Epithelial cell of prostate (primary cell): ENCODE measurements around the gene P2RX1.

ENCODE experiments used
- DNase-seq: peaks from one replicate; pipeline ENCODE4 v3.0.0-alpha.2; 2011; ENCODE audit warnings: low read depth, low spot score
- H3K27ac ChIP-seq: fragments of 450-650 bp; 2 replicates; pipeline ENCODE4 v1.5.1; 2017; ENCODE audit warnings: mild to moderate bottlenecking

The P2RX1 gene

GRCh38 chr17:3915995-3916696, at the start of gene P2RX1:
TSS of gene P2RX1 (minus strand) at chr17:3916465. CDS start at chr17:3916225, 240 bp downstream.
- no peak for DNase-seq
- H3K27ac ChIP-seq, result no peak within 1 kb of the TSS

DNA sequence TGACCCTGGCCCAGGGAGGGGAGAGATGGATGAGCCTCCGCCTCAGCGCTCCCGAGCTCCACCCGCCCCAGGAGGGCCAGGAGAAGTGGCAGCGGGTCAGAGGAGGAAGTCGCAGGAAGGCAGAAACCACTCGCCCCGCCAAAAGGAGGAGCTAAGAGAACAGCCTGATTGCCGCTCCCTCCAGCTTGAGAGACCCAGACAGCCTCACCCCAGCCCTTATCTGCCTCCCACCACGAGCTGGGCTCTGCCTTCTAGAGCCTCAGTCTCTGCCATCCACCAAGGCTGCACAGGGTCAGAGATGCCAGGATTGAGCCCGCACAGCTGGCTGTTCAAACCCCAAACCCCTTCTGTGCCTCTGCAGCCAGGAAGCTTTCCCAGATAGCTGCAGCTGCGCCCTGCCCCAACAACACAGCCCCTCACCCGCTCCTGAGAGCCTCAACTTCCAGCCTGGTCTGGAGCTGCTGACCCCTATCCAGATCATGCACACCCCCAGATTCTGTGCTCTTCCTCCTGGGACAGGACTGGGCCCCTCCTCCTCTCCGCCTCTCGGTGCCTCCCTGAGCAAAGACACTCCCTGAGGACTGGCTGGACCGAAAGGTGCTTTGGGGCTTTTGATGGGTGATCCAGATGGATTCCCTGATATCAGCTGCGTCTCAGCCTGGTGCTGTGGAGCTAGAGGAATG, 49.0 kb upstream of the P2RX1 start:
- H3K27ac ChIP-seq, result no peak overlapping the region
- DNase-seq, result no peak

- no peak within 1 kb of the TSS for H3K27ac ChIP-seq
- DNase-seq, result no peak
Observed at GRCh38 chr17:3964203-3965117, 48.2 kb upstream of the P2RX1 start, which contains the start of gene ATP2A3. TSS of gene ATP2A3 (minus strand) at chr17:3964437. CDS start at chr17:3964291, 146 bp downstream.

DNA sequence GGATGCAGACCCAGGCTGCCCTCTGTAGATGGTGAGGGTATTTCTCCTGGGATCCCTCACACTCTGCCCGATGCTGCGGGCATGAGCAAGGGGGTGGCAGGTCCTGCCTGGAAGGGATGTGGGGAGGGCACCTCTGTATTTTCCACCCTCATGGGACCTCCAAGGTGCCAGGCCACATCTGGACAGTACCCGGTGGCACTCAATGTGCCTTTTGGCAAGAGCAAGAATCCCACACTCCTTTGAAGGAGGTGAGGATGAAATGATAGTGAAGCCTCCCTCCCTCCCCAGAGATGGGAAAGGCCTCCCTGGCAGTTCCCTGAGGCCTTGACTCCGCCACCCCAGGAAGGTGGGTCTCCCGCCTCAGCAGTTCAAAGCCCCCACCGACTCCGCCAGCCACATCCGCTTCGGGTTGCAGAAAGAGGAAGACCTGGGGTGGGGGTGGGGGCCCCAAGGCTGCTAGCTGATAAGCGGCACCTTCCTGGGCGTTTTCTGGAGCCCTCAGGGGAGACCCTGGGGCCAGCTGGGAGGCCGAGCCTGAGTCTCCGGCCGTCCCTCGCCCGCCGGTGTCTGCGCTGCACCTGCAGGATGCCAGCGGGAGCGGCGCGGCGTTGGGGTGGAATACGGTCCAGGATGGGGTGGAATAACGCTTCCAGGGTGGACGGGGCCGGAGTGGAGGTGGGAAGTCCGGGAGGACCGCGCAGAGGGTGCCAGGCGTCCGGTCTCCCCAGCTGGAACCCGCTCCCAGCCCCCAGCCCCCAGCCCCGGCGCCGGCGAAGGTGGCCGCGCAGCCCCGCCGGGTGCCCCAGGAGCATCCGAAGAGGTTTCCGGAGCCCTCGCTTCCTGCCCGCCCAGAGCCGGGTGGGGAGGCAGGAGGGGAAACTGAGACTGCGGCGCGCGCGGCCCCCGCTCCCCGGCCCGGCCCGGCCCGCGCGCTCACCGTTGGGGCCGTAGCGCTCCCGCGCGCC, 47.3 kb upstream of the P2RX1 start:
- no peak overlapping the region for H3K27ac ChIP-seq
- no peak for DNase-seq

DNA sequence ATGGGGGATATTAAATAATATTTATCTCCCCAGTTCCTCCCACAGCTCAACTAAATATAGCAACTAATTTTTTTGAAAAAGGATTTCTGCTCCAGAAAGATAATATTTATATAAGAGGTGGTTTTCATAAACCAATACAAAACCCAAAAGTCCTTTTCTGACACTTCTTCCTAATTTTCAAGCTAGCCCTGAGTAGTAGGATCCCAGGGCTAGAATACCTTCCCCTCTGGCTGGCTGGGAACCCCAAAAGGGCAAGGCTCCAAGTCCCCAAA, 46.6 kb upstream of the P2RX1 start:
- H3K27ac ChIP-seq, result no peak overlapping the region
- DNase-seq, result no peak

DNA sequence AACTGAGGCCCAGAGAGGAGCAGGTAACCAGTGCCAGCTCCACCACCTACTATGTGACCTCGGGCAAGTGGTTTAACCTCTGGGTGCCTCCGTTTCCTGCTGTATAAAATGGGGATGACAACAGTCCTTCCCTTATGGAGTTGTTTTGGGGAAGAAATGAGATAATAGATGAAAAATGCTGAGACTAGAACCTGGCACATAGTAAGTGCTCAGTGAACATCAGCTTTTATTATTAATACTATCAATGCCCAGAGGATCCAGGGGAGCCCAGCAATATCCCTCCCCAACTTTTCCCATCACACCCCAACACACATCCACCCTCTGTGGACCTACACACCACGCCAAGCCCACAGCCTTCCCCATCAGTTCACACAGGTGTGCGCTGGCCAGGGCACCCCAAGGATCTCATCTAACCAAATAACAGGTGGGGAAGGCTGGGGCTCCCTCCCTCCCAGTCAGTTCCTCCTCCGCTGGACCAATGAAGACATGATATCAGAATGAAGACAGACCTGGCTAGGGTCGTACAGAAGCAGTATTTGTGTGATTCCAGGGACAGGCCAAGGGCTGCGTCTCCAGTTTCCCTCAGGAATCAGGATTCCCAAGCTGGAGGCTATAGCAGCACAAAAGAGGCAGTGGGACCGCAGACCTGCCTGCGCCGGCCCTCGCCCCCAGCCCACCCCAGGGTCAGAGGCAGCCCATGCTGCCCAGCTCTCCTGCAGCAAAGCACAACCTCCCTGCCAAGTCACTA, 46.1 kb upstream of the P2RX1 start:
- H3K27ac ChIP-seq, result no peak overlapping the region

GRCh38 chr17:3961564-3962047, 45.3 kb upstream of the P2RX1 start:
- H3K27ac ChIP-seq, result no peak overlapping the region
- DNase-seq, result no peak

More for the DNA sequence above, 46.1 kb upstream of the P2RX1 start:
- no peak for DNase-seq

DNA sequence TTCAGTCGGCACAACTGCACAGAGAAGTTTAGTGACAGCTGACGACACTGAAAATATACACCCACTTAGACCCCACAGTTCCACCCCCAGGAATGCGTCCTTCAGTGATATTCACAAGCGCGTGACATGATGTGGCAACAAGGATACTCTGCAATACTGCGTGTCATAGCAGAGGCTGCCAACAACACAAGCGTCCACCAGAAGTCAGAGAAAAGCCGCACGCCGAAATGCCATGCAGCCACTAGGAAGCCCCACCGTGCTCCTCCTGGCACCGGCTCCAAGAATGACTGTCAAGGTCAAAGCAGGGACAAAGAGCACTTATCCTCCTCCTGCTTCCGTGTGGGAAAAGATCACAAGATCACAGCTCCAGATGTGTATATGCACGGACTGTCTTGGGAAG, 44.5 kb upstream of the P2RX1 start:
- no peak overlapping the region for H3K27ac ChIP-seq
- DNase-seq, result no peak

GRCh38 chr17:3959921-3960601, 43.8 kb upstream of the P2RX1 start:
- DNase-seq, result no peak
- H3K27ac ChIP-seq, result no peak overlapping the region

DNA sequence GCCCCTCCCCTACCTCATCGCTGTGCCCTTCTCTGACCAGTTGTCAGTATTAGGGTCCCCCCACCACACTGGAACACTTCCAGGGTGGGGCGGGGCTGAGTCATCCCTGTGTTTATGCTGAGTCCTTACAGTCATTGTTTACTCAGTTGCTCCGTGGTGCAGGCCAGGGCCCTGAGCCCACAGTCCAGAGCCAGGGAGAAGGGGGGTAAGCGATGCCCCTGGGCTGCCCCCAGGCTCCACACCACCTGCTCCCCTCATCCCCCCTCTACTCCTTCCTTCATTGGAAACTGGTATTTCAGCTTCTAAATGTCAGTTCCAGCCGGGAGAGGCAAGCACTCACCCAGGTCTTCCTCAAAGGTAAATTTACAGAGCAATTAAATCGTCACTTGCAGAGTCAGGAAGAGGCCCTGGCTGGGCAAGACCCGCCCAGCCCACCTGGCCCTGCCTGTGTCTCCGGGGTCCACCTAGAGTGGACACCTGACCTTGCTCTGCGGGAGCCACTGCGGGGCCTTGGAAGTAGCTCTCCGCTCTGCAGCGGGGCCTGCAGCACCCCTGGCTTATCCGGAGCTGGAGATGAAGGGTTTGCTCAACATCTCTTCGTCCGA, 43.1 kb upstream of the P2RX1 start:
- no peak for DNase-seq

DNA sequence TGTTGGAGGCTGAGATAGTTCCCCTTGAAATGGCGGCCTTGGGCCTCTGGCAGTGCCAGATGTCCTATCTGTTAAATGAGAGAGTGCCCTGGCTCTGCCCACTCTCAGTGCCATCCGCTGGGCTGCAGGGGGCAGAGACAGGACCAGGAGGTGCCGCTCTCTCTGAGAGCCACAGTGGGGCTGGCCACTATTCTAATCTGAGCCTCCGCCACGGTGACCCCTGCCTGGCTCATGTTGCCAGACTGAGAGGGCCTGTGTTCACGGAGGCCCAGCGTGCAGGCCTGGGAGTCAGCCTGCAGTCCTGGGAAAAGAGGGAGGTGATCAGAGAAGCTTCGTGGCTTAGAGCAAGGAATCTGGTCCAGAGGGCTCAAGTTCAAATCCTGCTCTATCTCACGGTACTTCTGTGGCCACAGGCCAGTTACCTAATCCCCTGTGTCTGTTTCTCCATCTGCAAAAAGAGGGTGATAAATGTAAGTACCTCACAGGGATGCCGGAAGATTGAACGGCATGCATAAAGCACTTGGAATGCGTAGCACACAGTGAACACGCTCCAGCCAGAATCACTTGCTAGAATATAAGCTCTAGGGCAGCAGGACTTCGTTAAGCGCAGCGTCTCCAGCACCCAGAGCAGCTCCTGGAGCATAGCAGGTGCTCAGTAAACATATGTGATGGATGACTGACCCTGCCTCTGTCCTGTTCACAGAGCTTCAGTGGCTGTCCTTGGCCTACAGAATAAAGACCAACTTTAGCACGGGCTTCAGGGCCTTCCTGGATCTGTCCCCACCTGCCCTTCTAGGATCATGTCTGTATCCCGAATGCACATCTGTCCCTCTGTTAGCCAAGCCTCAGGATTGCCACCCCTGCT, 41.7 kb upstream of the P2RX1 start:
- DNase-seq, result no peak
- no peak overlapping the region for H3K27ac ChIP-seq

More for the DNA sequence above, 43.1 kb upstream of the P2RX1 start:
- no peak overlapping the region for H3K27ac ChIP-seq

DNA sequence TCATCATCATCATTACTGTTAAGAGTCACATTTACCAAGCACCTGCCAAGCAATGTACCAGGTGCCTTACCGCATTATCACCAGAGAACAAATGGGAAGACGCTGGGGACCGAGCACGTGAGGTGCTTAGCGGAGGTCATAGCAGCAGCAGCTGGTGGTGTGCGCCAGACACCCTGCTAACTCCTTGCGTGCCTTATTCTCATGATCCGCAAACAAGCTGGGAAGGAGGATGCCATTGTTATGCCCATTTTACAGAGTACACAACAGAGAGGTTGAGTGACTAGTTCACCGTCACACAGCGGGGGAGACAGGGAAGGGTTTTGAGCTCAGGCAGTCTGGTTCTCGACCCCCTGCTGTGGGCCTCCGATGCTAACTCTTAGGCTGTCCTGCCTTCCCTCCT, 40.7 kb upstream of the P2RX1 start:
- DNase-seq, result no peak
- H3K27ac ChIP-seq, result no peak overlapping the region

DNA sequence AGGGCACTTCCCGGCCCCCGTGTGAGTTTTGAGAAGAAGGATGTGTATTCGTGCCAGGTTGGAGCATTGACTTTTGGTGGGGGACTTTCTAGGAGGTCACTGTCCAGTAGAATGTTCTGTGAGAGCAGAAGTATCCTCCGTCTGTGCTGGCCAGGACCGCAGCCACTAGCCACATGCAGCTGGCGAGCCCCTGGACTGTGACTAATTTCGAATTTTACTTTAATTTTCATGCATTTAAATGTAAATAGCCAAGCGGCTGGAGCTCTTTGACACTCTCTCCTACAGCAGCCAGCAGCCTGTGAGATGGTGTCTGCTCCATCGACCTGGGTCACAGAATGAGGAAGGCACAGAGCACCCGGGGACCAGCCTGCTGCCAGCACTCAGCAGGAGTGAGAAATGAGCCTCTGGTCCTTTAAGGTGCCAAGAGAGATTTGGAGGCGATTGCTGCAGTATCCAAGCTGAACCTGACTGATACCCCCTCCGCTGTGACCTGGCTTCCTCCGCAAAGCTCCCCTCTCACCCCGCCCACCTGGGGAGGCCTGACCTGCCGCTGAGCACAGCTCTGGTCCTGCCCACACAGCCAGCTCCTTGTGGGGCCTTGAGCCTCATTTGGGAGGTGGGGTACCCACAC, 40.2 kb upstream of the P2RX1 start:
- no peak for DNase-seq
- no peak overlapping the region for H3K27ac ChIP-seq

DNA sequence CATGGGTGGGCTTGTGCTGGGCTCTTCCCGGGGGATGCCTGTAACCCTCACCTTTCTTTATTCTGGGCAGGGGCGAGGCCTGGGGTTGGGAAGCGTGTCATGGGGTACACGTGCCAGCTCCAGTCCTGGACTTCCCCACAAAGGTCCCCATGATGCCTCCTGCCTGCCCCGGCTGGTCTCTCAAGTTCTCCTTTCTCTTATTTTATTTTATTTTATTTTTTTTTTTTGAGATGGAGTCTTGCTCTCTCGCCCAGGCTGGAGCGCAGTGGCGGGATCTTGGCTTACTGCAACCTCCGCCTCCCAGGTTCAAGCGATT, 39.4 kb upstream of the P2RX1 start:
- no peak for DNase-seq
- no peak overlapping the region for H3K27ac ChIP-seq

- no peak for DNase-seq
- no peak overlapping the region for H3K27ac ChIP-seq
Observed at GRCh38 chr17:3954976-3955672, 38.9 kb upstream of the P2RX1 start.

GRCh38 chr17:3954086-3954485, 37.8 kb upstream of the P2RX1 start:
- H3K27ac ChIP-seq, result no peak overlapping the region
- no peak for DNase-seq
